NCI-H510A treated with DMSO at 0.1 percent for 48 hours (cell line): ENCODE measurements around the gene ROPN1B.
"Not testable (repeated sequence)": the region's sequence is repeated elsewhere in the genome, so short reads cannot be mapped to it uniquely, and the experiment has no call there.

ENCODE experiments used
- DNase-seq: peaks from one replicate; lab custom pipeline; 2025; lab: John Stamatoyannopoulos, UW

ROPN1B gene

DNA sequence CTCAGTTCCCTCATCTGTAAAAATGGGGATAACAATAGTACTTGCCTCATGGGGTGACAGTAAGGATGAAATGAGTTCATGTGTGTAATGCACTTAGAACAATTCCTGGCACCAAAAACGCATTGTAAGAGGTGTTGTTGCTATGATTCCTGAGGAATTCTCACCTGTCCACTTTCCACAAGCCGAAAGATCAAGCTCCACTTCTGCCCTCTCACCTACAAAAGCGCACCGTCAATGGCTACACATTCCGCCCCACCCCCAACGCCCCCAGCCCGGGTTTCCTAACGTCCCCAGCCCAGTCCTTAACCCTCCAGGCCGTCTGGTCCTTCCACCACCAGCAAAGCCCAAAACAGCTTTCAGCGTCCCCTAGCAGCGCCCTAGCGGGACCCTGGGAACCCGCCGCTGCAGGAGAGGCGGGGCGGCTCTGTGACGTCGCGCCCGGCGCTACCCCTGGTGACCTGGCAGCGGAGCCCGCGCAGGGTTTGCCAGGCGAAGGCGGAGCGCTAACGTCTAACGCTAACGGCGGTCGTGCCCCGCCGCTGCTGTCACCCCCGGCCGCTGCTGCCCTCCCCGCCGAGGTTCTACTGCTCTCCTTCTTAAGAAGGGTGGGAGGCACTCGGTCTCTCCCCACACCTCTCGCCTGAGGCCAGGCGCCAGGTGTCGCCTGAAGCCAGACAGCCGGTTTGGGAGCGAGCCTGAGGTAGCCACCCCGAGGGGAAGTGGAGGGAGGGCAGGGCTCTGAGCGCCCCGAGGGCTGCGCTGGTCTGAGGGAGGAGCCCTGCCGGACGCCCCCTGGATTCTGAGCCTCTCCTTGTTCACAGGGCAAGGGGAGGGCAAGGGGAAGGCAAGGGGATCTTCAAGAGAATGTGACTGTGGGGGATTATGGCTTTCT lies at the start of gene ROPN1B:
Gene ROPN1B, plus strand, starts transcription at position 478 of the 892 bp plus-strand sequence. CDS start 2,877 bp downstream, outside the sequence.
- not testable (repeated sequence) for DNase-seq

DNA sequence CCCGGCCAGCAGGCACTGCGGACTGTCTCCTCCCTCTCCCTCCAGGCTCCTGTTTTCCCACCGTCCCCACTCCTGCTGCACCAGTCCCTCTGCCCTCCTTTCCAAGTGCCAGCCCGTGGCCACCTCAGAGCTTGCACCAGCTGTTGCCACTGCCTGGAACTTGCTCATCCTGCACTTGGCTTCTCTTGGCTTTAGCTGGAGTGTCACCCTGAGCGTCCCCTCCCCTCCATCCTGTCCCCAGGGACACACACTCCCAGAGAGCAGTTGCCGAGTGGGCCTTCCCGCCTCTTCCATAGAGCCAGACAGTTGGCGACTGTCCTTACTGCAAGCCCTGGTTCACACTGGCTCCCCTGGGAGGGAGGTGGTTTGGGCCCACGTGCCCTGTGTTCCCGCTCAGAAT lies 48.8 kb upstream of the ROPN1B start:
- not testable (repeated sequence) for DNase-seq

DNA sequence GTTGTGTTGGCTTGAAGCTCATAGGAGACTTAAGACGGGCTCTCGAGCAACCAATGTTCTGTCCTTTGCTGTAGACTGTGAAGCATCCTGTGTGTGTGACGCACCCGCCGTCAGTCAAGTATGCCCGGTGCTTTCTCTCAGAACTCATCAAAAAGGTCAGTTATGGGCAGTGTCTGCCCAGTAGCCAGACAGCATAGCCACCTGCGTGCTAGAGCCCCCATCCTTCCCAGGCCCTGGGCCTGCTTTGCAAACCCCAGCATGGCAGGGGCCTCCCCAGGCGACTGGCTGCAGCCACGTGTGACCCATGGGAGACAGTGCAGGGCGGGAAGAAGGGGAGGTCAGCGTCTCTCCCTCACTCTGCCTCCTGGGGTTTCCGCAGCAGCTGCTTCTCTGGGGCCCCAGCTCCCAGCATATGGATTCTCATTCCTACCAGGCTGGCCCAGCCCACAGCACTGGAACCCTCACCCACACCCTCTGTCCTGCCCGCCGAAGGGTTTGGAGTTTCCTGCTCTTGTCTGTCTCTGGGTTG lies 48.2 kb upstream of the ROPN1B start:
- not testable (repeated sequence) for DNase-seq

DNA sequence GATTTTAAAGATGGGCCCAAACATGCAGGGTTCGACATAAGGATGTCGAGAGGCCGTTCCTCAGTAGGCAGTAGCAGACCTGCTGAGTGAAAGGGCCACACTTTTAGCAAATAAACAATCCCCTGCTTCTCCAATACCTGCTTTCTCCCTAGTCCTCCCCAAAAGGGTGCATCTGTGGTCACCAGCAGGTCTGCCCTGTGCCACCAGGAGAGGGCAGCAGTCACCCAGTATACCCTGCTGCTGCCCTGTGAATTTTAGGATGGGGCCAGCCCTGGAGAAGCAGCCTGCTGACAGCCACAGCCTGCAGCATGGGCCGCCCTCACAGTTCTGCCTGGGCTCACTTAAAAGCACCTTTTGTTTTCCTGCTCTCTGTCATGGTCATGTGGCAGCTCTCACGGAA lies 47.3 kb upstream of the ROPN1B start:
- not testable (repeated sequence) for DNase-seq

DNA sequence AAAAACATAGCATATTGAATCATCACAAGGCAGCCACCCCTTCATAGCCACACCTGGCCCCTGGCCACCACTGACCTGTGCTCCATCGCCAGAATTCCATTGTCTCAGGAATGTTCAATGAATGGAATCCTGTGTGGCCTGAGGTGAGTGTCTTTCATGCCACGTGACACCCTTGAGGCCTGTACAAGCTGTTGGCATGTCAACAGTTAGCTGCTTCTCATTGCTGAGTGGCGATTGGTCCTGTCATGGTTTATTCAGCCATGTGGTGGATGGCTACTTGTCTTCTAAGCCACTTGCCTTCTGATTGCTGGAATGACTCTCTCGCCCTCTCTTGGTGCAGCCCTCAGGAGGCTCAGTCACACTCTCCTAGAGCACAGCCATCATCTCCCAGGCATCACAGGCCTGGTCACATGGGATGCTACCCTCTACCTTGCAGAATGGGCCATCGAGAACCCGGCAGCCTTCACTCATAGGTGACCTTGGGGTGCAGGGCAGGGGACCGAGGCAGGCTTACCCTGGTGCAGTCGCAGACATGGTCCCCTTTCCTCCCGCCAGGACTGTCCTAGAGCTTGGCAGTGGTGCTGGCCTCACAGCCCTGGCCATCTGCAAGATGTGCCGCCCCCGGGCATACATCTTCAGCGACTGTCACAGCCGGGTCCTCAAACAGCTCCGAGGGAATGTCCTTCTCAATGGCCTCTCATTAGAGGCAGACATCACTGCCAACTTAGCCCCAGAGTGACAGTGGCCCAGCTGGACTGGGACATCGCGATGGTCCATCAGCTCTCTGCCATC lies 45.5 kb upstream of the ROPN1B start:
- DNase-seq = not testable (repeated sequence)

DNA sequence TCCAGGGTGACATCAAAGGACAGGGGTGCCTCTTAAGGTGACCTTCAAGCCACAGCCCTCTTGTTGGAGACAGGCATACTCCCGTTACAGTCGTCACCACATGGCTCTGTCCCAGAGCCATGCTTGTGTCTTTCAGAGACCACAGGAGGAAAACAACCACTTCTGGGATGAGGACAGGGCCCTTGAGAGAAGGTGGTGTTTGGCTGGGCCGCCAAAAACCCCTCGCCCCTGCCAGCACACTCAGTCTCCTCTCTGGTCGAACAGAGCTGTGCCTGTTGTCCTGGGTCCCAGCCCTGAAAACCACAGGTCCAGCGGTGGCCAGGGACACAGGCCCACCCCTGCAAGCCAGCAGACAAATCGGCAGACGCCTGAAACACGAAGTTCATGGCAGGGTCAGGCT lies 44.7 kb upstream of the ROPN1B start:
- not testable (repeated sequence) for DNase-seq

DNA sequence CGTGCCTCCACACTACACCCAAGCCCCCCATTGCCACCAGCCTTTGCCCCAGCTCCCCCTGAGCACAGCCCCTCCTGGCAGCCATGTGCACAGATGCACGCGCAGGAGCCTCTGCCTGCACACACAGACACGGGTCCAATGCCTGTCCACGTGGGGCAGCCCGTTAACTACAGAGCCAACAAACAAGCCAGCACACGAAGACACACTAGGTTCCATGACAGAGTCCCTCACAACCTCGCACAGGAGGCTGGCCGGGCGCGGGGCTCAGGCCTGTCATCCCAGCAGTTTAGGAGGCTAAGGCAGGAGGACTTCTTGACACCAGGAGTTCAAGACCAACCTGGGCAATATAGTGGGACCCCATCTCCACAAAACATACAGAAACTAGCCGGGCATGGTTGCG lies 43.3 kb upstream of the ROPN1B start:
- not testable (repeated sequence) for DNase-seq

DNA sequence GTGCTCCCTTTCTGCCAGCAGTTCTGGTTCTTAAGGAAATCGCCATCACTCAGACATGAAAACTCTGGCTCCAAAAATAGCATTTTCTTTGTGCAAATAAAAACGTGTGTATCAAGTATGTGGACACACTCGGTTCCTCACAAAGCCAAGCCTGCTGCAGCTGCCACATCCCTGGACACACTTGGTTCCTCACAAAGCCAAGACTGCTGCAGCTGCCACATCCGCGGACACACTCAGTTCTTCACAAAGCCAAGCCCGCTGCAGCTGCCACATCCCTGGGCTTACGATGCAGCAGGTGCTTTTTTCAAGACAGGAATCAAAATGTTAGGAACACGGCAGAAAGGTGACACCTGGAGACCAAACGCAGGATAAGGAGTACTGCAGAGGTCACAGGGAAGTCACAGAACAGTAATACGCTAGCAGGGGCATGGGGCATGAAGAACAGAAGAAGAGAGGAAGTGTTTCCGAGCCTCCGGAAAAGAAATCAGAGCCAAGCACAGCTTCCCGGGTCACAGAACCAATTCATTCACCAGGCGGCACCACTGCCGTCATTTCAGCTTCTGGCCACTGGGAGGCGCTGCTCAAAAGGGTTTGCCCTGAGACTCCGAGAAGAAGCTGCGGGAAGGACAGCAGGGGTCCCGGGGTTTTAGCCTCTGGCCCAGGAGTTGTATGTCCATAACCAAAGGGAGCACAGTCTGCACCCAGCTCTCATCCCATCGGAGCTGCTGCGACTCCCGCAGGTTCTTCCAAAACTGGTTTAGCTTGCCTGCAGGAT lies 40.0 kb upstream of the ROPN1B start:
- peak; percentile 17 for DNase-seq

DNA sequence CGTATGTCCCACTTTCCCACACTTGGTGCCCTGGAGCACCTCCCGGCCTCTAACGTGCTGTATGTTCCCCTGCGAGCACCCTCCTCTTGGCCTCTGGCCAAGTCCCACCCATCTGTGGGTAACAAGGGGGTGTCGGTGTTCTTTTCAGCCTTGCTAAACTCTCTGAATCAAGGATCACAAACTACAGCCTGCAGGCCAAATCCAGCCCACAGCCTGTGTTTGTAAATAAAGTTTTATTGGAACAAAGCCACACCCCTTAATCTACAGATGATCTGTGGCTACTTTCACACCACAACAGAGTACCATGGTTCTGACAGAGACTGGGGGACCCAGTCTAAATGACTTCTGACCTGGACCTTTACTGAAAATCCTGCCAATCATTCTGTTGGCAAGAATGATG lies 39.2 kb upstream of the ROPN1B start:
- not testable (repeated sequence) for DNase-seq

DNA sequence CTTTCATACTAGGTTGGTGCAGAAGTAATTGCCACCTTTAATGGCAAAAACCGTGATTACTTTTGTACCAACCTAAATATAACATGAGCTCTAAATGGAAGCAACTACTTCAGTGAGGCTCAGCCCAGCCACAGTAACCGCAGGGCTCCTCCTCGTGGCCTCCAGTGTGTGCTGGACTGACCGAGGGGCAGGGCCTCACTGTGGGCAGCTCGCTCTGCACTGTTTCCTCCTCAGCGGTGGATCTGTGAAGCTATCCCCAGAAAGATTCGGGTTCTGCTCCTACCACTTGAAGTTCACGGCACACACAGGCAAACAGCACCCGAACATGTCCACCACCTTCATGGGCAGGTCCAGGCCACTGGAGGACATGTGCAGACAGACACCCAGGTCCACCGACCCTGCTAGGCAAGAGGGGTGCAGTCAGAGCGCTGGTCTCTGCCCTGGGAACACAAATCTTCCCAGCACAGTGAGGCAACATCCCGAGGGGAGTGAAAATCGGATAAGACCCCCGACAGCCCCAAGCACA lies 37.6 kb upstream of the ROPN1B start:
- not testable (repeated sequence) for DNase-seq

DNA sequence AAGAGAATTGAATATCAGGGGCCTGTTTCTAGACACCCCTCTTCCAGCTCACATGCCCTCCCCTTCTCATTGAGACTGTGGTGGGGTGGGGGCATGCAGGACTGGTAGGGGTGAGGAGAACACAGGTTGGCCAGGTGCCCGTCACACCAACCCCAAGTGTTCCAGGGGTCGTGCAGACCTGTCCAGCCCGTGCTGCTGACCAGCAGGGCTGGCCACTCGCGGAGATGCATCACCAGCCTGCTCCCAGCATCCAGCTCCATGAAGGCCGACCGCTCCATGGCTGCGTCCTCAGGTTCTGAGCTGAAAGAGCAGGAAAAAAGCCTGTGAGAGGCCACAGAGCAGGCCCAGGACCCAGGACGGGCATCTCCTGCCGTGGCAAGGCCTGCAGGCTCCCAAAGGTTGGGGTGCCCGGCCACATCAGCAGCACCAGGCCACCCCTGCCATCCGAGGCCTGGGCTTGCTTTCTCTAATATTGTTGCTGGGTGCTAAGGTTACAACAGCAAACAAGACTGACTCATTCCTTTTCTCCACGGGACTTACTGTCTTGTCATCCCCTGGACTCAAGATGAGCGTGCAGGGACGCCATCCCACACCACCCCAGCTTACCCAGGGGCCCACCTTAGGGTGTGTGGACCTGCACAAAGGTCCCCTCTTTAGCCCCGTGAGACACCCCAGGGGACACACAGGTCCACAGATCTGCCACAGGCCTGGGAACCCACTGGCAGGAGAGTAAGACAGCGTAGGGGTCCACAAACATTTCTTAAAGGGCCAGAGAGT lies 35.4 kb upstream of the ROPN1B start:
- not testable (repeated sequence) for DNase-seq

DNA sequence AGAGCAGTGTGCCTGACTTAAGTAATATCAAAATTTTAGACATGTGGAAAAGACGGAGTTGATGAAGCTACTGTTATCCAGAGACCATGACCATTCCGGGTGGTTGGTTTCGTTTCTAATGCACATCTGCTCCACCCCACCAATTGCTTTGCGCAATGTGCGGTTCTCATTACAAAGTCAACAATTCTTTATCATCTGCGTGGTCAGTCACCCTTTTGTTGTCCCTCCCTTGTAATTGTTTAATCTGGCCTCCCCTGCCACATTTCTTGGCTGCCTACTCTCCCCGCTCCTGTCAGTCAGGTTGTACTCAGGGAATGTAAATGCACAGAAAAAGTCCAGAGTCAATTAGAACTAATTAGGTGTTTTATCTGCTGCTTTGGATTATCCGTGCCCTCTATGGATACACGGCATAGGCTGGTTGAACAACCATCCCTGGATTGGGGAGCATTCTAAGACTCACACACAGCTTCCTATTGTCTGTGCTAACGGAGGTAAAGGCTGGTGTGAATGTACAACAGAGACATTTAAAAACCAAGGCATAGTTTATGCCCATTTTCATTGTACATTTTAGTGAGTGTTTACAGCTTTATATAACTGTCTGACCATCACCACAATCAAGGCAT lies 33.6 kb upstream of the ROPN1B start:
- peak; percentile 20 for DNase-seq

DNA sequence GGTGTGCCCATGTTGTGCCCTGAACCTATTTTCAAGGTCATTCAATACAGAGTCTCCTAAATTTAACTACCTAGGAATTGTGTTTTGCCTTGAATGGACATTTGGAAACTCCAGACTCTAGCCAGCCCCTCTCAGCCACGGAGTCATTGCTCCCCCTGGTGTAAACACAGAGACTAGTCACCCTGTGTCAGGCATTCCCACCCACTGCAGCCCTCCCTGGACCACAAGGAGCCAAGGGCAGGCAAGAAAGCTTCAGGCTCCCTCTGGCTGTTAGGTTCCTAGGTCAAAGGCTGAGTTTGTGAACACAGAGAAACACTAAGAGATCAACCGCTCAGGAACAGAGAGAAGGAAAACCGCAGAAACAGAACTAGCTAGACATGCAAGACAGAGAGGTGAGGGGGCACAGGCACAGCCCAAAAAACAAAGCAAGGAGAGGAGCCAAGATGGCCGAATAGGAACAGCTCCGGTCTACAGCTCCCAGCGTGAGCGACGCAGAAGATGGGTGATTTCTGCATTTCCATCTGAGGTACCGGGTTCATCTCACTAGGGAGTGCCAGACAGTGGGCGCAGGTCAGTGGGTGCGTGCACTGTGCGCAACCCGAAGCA lies 32.7 kb upstream of the ROPN1B start:
- DNase-seq = not testable (repeated sequence)

DNA sequence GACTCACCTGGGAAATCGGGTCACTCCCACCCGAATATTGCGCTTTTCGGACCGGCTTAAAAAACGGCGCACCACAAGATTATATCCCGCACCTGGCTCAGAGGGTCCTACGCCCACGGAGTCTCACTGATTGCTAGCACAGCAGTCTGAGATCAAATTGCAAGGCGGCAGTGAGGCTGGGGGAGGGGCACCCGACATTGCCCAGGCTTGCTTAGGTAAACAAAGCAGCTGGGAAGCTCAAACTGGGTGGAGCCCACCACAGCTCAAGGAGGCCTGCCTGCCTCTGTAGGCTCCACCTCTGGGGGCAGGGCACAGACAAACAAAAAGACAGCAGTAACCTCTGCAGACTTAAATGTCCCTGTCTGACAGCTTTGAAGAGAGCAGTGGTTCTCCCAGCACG lies 32.1 kb upstream of the ROPN1B start:
- not testable (repeated sequence) for DNase-seq

DNA sequence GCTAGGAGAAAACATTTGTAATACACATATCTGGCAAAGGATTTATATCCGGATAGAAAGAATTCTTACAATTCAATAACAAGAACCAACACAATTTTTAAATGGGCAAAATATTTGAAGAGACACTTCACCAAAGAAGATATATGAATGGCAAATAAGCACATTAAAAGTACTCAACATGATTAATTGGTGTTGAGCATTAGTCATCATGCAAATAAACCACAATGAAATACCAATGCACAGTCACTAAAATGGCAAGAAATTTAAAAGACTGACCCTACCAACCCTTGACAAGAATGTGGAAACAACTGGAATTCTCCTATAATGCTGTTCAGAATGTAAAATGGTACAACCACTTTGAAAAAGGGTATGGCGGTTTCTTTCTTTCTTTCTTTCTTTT lies 21.2 kb upstream of the ROPN1B start:
- DNase-seq = not testable (repeated sequence)

DNA sequence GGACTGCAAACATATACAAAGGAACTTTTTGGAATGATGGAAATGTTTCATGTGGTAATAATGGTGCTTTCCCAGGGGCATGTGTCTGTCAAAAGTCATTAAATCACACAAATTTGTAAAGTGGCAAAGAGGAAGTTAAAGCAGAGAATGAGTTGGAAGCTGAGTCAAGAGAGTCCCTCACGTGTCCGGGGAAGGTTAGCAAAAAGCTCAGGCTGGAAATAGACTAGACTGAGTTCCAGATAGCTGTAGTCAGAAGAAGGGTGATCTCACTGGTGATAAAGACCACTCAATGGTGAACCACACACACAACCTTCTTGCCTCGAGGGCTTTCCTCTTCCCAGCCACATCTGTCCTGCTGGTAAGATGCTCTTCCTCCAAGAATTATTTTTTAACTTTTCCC lies 20.1 kb upstream of the ROPN1B start:
- DNase-seq = not testable (repeated sequence)

DNA sequence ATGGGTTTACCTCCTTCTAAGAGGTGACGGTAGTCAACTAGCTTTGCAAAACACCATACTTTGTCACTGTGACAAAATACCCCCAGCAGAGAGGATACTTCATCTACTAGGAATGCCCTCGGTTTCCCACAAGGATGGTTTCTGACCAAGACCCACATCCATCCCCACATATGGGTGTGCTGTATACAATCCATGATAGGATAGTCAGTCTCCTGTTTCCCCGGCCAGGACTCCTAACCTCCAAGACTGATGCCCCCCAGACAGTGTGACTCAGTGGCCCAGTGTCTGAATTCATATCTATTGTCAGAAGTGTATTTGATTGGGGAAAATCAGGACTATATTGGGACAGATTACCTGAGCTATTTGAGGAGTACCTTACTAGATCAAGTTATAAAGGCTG lies 17.8 kb upstream of the ROPN1B start:
- not testable (repeated sequence) for DNase-seq

DNA sequence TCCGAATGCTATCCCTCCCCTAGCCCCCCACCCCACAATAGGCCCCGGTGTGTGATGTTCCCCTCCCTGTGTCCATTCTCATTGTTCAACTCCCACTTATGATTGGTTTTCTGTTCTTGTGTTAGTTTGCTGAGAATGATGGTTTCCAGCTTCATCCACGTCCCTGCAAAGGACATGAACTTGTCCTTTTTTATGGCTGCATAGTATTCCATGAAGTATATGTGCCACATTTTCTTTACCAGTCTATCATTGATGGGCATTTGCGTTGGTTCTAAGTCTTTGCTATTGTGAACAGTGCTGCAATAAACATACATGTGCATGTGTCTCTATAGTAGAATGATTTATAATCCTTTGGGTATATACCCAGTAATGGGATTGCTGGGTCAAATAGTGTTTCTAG lies 12.0 kb upstream of the ROPN1B start:
- DNase-seq = not testable (repeated sequence)

DNA sequence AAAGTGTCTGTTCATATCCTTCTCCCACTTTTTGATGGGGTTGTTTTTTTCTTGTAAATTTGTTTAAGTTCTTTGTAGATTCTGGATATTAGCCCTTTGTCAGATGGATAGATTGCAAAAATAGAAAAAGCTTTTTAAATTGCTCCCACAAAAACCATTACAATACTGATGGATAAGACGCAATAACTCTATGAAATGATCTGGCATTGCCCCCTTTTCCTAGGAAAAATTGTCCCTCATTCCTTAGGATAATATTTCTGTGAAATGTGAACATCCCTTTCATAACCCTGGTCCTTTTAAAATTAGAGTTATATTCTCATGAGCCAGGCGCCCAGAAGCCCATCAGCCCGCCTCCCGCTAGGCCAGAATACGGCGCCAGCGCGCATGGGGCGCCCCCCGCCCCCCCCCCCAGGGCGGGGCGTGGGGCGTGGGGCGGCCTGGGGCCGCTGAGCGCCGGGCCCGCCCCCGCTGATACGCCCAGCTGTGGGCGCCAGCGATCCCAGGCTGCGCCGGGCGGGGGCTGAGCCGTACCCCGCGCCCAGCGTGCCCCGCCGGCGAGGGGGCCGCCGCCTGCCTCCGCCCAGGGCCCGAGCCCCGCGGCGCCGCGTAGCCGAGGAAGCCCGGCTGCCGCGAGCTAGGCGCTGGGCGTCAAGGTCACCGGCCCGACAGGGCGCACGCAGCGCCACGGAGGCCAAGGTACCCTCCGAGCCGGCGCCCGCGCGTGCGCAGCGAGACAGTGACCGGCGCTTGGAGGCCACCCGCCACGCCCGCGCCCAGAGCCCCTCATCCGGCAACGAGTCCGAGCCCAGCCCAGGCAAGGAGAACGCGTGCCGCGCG lies 11.1 kb upstream of the ROPN1B start:
- no peak for DNase-seq
